Vein endothelial cell (primary cell): Measurements from ENCODE around the gene CBX5. TPM values are rescaled to one million over a fixed set of nuclear protein-coding genes. Genes with fewer than 3 reads are reported as not detected.

Source experiments
- small RNA-seq: library from RNA; depleted of rRNA; stranded (forward); fragments of <200 nt; gene quantifications from one replicate; pipeline ENCODE3, GENCODE V24; 2012
- total RNA-seq: library from RNA; depleted of rRNA; stranded (reverse); fragments of >200 nt; gene quantifications from 2 replicates; pipeline ENCODE4 v1.2.3, GENCODE V29; 2012

The CBX5 gene
- total RNA-seq: 47.4 and 57.5 TPM in 2 replicates

GRCh38 chr12:54279632-54280467 is at the start of gene CBX5:
CBX5 (minus strand) TSS chr12:54280122; CDS start chr12:54257650, 22,472 bp downstream.

GRCh38 chr12:54324617-54325441 is 44.9 kb upstream of the CBX5 start, which contains the start of gene COPZ1:
COPZ1 (plus strand) TSS chr12:54325131; CDS start chr12:54325164, 33 bp downstream.

GRCh38 chr12:54300732-54301427 is 21.0 kb upstream of the CBX5 start, which contains the start of gene NFE2:
NFE2 (minus strand) TSS chr12:54301015; CDS start chr12:54295248, 5,767 bp downstream.

GRCh38 chr12:54280468-54281260 is 742 bp upstream of the CBX5 start, which contains the start of gene HNRNPA1:
HNRNPA1 (plus strand) TSS chr12:54280726; CDS start chr12:54280808, 82 bp downstream.

Small RNA genes lying within 50 kb of the gene (small RNA-seq; reads per million reads assigned to genes)
- gene RN7SL390P: not detected
- gene RNU6-950P: not detected

Other genes starting within 250 kb of the CBX5 start
- gene HOXC5, start 247.1 kb downstream of the CBX5 start, total RNA-seq: not detected in 2 replicates
- gene HOXC4, start 226.3 kb downstream of the CBX5 start, total RNA-seq: not detected in 2 replicates
- gene SMUG1, start 91.1 kb downstream of the CBX5 start, total RNA-seq: 12.8 and 24.2 TPM in 2 replicates
- 415 and 513 TPM in 2 replicates for gene HNRNPA1, start 604 bp upstream of the CBX5 start, total RNA-seq
- gene NFE2, start 20.9 kb upstream of the CBX5 start, total RNA-seq: not detected in 2 replicates
- 128 and 130 TPM in 2 replicates for gene COPZ1, start 45.0 kb upstream of the CBX5 start, total RNA-seq
- gene GPR84, start 84.4 kb upstream of the CBX5 start, total RNA-seq: 0.38 TPM in 1 of 2 replicates, not detected in the other
- 0.67 and 1.3 TPM in 2 replicates for gene ZNF385A, start 104.6 kb upstream of the CBX5 start, total RNA-seq
- gene ITGA5, start 139.1 kb upstream of the CBX5 start, total RNA-seq: 1,184 and 1,463 TPM in 2 replicates
- 2.4 TPM in 1 of 2 replicates, not detected in the other for gene GTSF1, start 193.5 kb upstream of the CBX5 start, total RNA-seq
- 0.10 and 0.33 TPM in 2 replicates for gene NCKAP1L, start 217.6 kb upstream of the CBX5 start, total RNA-seq